OCI-LY1 (cell line): ENCODE measurements around the gene SLC26A8.

ENCODE experiments used
- H2AFZ ChIP-seq: fragments of 200-600 bp; sonication (generic), shearing (Covaris generic); 2 replicates; pipeline ENCODE4 v1.6.0; 2014; ENCODE audit warnings: antibody characterized with exemption, mild to moderate bottlenecking, low read length
- H3F3A ChIP-seq: fragments of 200-600 bp; sonication (generic), shearing (Covaris generic); 2 replicates; pipeline ENCODE4 v1.6.0; 2014; ENCODE audit warnings: mild to moderate bottlenecking, antibody characterized with exemption, low read length, moderate library complexity; ENCODE audit not compliant: insufficient read depth
- H3K27ac ChIP-seq: fragments of 200-600 bp; sonication (generic); 2 replicates; pipeline ENCODE4 v1.5.1; 2014; ENCODE audit warnings: low read length, mixed run types, mild to moderate bottlenecking, low read depth; ENCODE audit not compliant: poor library complexity, severe bottlenecking
- H3K27me3 ChIP-seq: fragments of 200-600 bp; sonication (generic); 2 replicates; pipeline ENCODE4 v1.6.0; 2014; ENCODE audit warnings: antibody characterized with exemption, mild to moderate bottlenecking, low read length, moderate library complexity; ENCODE audit not compliant: insufficient read depth
- H3K36me3 ChIP-seq: fragments of 200-600 bp; sonication (generic); 2 replicates; pipeline ENCODE4 v1.6.1; 2014; ENCODE audit warnings: mild to moderate bottlenecking, antibody characterized with exemption, low read length, moderate library complexity, mixed read lengths; ENCODE audit not compliant: insufficient read depth
- H3K4me1 ChIP-seq: fragments of 200-600 bp; sonication (generic); 2 replicates; pipeline ENCODE4 v1.5.1; 2014; ENCODE audit warnings: mild to moderate bottlenecking, low read length, moderate library complexity; ENCODE audit not compliant: insufficient read depth, severe bottlenecking
- H3K4me2 ChIP-seq: fragments of 200-600 bp; sonication (generic), shearing (Covaris generic); 2 replicates; pipeline ENCODE4 v1.6.1; 2014; ENCODE audit warnings: low read length
- H3K4me3 ChIP-seq: fragments of 200-600 bp; sonication (generic); 2 replicates; pipeline ENCODE4 v1.5.1; 2014; ENCODE audit warnings: low read length, low read depth, mild to moderate bottlenecking, mixed read lengths; ENCODE audit not compliant: poor library complexity, severe bottlenecking
- H3K79me2 ChIP-seq: fragments of 200-600 bp; shearing (Covaris generic); 2 replicates; pipeline ENCODE4 v1.6.1; 2016; ENCODE audit warnings: mixed run types, low read length, mixed read lengths; ENCODE audit not compliant: insufficient read depth
- H3K9ac ChIP-seq: fragments of 200-600 bp; sonication (generic), shearing (Covaris generic); 2 replicates; pipeline ENCODE4 v1.6.1; 2014; ENCODE audit warnings: mild to moderate bottlenecking, low read length, mixed read lengths
- H3K9me2 ChIP-seq: fragments of 200-600 bp; sonication (generic), shearing (Covaris generic); 2 replicates; pipeline ENCODE4 v1.6.1; 2014; ENCODE audit warnings: low read depth, mild to moderate bottlenecking, low read length, mixed read lengths
- H3K9me3 ChIP-seq: fragments of 200-600 bp; shearing (Covaris generic); 2 replicates; pipeline ENCODE4 v1.6.1; 2014; ENCODE audit warnings: low read length, mixed read lengths
- H4K20me1 ChIP-seq: fragments of 200-600 bp; sonication (generic), shearing (Covaris generic); 2 replicates; pipeline ENCODE4 v1.6.0; 2016; ENCODE audit warnings: mild to moderate bottlenecking, low read length; ENCODE audit not compliant: insufficient read depth
- CTCF ChIP-seq: fragments of 200-600 bp; sonication (generic), shearing (Covaris generic); IDR thresholded peaks from 2 replicates; pipeline ENCODE4 v1.5.1; 2017; ENCODE audit warnings: mild to moderate bottlenecking, antibody characterized with exemption, low read length, moderate library complexity, mixed read lengths
- EZH2 ChIP-seq: fragments of 200-600 bp; sonication (generic), shearing (Covaris generic); IDR thresholded peaks from 2 replicates; pipeline ENCODE4 v1.8.0; 2017; ENCODE audit warnings: borderline replicate concordance, mixed run types, mild to moderate bottlenecking, antibody characterized with exemption, low read length, moderate library complexity, mixed read lengths

SLC26A8 gene

GRCh38 chr6:35897486-35897885 is 127.0 kb downstream of the SLC26A8 start:
- Histone ChIP-seq H2AFZ (no peak overlapping the region), H3K4me1 (no peaks in the 10 kb centered on the region), H3F3A (no peaks in the 10 kb centered on the region), H3K9me2 (no peaks in the 10 kb centered on the region), H3K9me3 (no peaks in the 10 kb centered on the region), H3K4me3 (no peak overlapping the region), H3K27ac (no peak overlapping the region), H4K20me1 (no peaks in the 10 kb centered on the region), H3K9ac (no peak overlapping the region), H3K36me3 (peaks cover 71% of the 10 kb centered on the region), H3K4me2 (no peak overlapping the region), H3K27me3 (no peaks in the 10 kb centered on the region), H3K79me2 (peaks cover 96% of the 10 kb centered on the region)
- TF ChIP-seq EZH2 = no peak
- no peak for TF ChIP-seq CTCF

GRCh38 chr6:35897036-35897435 is 127.4 kb downstream of the SLC26A8 start:
- TF ChIP-seq EZH2 (no peak), CTCF (no peak)
- Histone ChIP-seq H3F3A (no peaks in the 10 kb centered on the region), H3K27ac (no peak overlapping the region), H3K4me3 (no peak overlapping the region), H3K79me2 (peaks cover 96% of the 10 kb centered on the region), H3K36me3 (peaks cover 68% of the 10 kb centered on the region), H3K9me3 (no peaks in the 10 kb centered on the region), H3K9ac (no peak overlapping the region), H3K4me2 (no peak overlapping the region), H2AFZ (no peak overlapping the region), H4K20me1 (no peaks in the 10 kb centered on the region), H3K27me3 (no peaks in the 10 kb centered on the region), H3K9me2 (no peaks in the 10 kb centered on the region), H3K4me1 (no peaks in the 10 kb centered on the region)

GRCh38 chr6:35896228-35896627 is 128.2 kb downstream of the SLC26A8 start:
- H4K20me1 ChIP-seq = no peaks in the 10 kb centered on the region
- TF ChIP-seq CTCF = no peak
- no peak for TF ChIP-seq EZH2
- no peak overlapping the region for H3K9ac ChIP-seq
- H3K36me3 ChIP-seq = peaks cover 60% of the 10 kb centered on the region
- no peaks in the 10 kb centered on the region for H3K9me3 ChIP-seq
- H3K4me1 ChIP-seq = no peaks in the 10 kb centered on the region
- no peak overlapping the region for H3K4me3 ChIP-seq
- H2AFZ ChIP-seq = no peak overlapping the region
- H3K79me2 ChIP-seq = peaks cover 92% of the 10 kb centered on the region
- no peak overlapping the region for H3K4me2 ChIP-seq
- no peaks in the 10 kb centered on the region for H3K27me3 ChIP-seq
- H3K27ac ChIP-seq = no peak overlapping the region
- H3F3A ChIP-seq = no peaks in the 10 kb centered on the region
- no peaks in the 10 kb centered on the region for H3K9me2 ChIP-seq
